Karpas-422 (cell line): ENCODE data around the gene LPAR3. TPM values are rescaled to one million over a fixed set of nuclear protein-coding genes. Genes with fewer than 3 reads are reported as not detected.

Experiments used
- DNase-seq: peaks from one replicate; pipeline ENCODE4 v3.0.0-alpha.2; 2015
- H2AFZ ChIP-seq: fragments of 200-600 bp; sonication (generic); 2 replicates; pipeline ENCODE4 v1.6.1; 2014; ENCODE audit warnings: antibody characterized with exemption, low read length, mixed read lengths
- H3K27ac ChIP-seq: fragments of 200-600 bp; sonication (generic); 2 replicates; pipeline ENCODE4 v1.5.1; 2014; ENCODE audit warnings: mild to moderate bottlenecking, low read length, moderate library complexity
- H3K27me3 ChIP-seq: fragments of 200-600 bp; sonication (generic); 2 replicates; pipeline ENCODE4 v1.6.1; 2014; ENCODE audit warnings: low read length, mixed read lengths
- H3K36me3 ChIP-seq: fragments of 200-600 bp; sonication (generic); 2 replicates; pipeline ENCODE4 v1.6.1; 2014; ENCODE audit warnings: low read length, mixed read lengths; ENCODE audit not compliant: insufficient read depth
- H3K4me1 ChIP-seq: fragments of 200-600 bp; sonication (generic); 2 replicates; pipeline ENCODE4 v1.6.1; 2014; ENCODE audit warnings: mild to moderate bottlenecking, low read length, mixed read lengths
- H3K4me2 ChIP-seq: fragments of 200-600 bp; sonication (generic); 2 replicates; pipeline ENCODE4 v1.6.1; 2014; ENCODE audit warnings: low read length, low read depth, mild to moderate bottlenecking; ENCODE audit not compliant: poor library complexity, severe bottlenecking
- H3K4me3 ChIP-seq: fragments of 200-600 bp; sonication (generic); 2 replicates; pipeline ENCODE4 v1.5.1; 2014; ENCODE audit warnings: mild to moderate bottlenecking, antibody characterized with exemption, low read length, mixed read lengths
- H3K79me2 ChIP-seq: fragments of 200-600 bp; sonication (generic); 2 replicates; pipeline ENCODE4 v1.6.1; 2014; ENCODE audit warnings: mild to moderate bottlenecking, low read length, mixed read lengths
- H3K9ac ChIP-seq: fragments of 200-600 bp; sonication (generic); 2 replicates; pipeline ENCODE4 v1.6.0; 2014; ENCODE audit warnings: low read length
- H3K9me2 ChIP-seq: fragments of 200-600 bp; sonication (generic), shearing (Covaris generic); replicated peaks from 2 replicates; pipeline ENCODE4 v1.6.0; 2014; ENCODE audit warnings: mild to moderate bottlenecking, low read length, moderate library complexity; ENCODE audit not compliant: insufficient read depth
- H3K9me3 ChIP-seq: fragments of 300-700, 200-600 bp; sonication (generic); 2 replicates; pipeline ENCODE4 v1.6.1; 2014; ENCODE audit warnings: low read length, mixed read lengths
- H4K20me1 ChIP-seq: fragments of 200-600 bp; sonication (generic); 2 replicates; pipeline ENCODE4 v1.6.1; 2014; ENCODE audit warnings: mild to moderate bottlenecking, antibody characterized with exemption, low read length, low read depth; ENCODE audit not compliant: insufficient read depth
- total RNA-seq: library from RNA; depleted of rRNA; stranded (reverse); fragments of >200 nt; shearing (Covaris generic); gene quantifications from 2 replicates; pipeline ENCODE4 v1.2.3, GENCODE V29; 2014; ENCODE audit warnings: low replicate concordance

The LPAR3 gene
- total RNA-seq, 1 experiment from 2014 or later, result not detected

DNA sequence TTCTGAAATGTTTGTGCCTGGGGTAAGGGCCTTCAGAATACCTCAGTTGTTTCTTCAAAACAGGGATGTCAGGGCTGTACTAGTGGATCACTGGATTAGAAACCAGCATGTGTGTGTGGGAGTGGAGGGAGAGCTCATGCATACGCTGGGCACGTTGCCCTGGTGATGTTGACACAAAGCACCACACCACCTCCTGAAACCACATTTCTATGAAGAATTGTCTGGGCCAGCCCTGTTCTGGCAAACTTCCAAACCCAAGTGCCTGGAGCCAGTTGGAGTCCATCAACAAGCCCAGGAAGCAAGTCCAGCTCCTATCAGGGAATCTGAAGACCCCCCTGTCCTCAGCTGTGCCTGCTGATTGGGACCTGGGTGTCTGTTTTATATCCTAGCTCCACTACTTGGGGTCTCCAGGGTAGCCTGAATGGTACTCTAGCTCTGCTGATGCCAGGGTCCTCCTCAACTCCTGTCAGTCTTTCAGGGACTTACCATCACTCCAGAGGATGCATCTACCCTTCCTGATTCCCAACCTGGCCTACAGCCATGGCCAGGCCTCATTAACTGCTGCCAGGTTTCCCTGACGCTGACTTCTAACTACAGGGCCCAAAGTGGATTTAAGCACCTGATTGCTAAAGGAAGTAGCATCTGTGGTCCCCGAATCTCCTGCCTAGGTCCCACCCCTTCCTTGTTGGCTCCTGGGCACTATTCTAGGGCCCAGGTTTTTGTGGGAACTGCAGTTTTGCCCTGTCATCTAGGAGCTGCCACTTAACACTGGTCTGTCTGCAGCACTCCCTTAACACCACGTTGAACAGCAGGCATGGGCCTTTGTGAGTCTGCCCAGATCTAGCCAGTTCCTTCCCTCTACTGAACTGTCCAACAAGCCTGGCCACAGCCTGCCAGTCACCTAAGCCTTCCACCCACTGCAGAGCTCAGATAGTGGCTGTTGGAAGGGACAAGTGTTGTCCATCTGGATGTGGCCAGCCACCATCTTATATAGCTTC, 45.5 kb downstream of the LPAR3 start:
- no peak overlapping the region for H3K9ac ChIP-seq
- no peaks in the 10 kb centered on the region for H3K9me3 ChIP-seq
- no peaks in the 10 kb centered on the region for H4K20me1 ChIP-seq
- no peak overlapping the region for H3K4me3 ChIP-seq
- no peaks in the 10 kb centered on the region for H3K27me3 ChIP-seq
- no peak overlapping the region for H3K4me2 ChIP-seq
- no peak overlapping the region for H2AFZ ChIP-seq
- no peaks in the 10 kb centered on the region for H3K79me2 ChIP-seq
- no peaks in the 10 kb centered on the region for H3K9me2 ChIP-seq
- no peaks in the 10 kb centered on the region for H3K4me1 ChIP-seq
- no peak for DNase-seq
- H3K36me3 ChIP-seq, result no peaks in the 10 kb centered on the region
- H3K27ac ChIP-seq, result no peak overlapping the region

DNA sequence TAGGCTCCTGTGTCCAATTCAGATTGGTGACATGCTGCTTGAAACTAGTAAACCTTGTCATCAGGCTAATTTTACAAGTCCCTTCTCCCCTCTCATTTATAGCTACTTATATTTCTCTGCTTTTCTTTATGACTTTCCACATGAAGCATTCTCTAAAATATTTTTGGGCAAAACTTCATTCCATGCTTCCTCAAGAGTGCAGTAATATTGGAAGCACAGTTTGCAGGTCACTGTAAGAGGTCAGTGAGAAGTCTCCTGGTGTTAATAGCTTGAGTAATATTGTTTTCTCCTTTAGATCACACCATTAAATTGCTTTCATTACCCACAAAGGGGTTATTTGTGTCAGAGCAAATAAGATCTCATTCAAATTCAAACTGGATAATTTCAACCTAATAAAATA, 46.6 kb downstream of the LPAR3 start:
- Histone ChIP-seq H3K9ac (no peak overlapping the region), H2AFZ (no peak overlapping the region), H4K20me1 (no peaks in the 10 kb centered on the region), H3K4me3 (no peak overlapping the region), H3K9me3 (no peaks in the 10 kb centered on the region), H3K4me1 (no peaks in the 10 kb centered on the region), H3K9me2 (no peaks in the 10 kb centered on the region), H3K79me2 (no peaks in the 10 kb centered on the region), H3K36me3 (no peaks in the 10 kb centered on the region), H3K27ac (no peak overlapping the region), H3K27me3 (no peaks in the 10 kb centered on the region), H3K4me2 (no peak overlapping the region)
- DNase-seq, result no peak

DNA sequence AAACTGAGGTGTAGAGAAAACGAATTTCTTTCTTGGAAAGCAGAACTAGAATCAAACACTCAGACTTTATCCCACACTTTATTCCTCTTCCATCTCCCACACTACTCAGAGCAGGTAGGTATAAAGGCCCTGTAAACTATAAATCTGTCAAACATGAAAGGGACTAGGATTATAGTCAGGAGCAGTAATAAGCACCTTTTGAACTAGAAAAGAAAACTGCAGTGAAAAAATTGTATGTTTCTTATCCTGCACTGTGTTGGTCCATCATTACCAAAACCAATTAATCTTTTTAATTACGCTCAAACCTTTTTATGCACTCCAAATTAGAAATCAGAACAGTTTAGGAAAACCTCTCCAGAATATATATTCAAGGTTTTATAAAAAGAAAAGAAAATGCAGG, 47.6 kb downstream of the LPAR3 start:
- no peaks in the 10 kb centered on the region for H4K20me1 ChIP-seq
- H3K27me3 ChIP-seq, result no peaks in the 10 kb centered on the region
- no peak overlapping the region for H2AFZ ChIP-seq
- H3K36me3 ChIP-seq, result no peaks in the 10 kb centered on the region
- H3K4me1 ChIP-seq, result no peaks in the 10 kb centered on the region
- H3K9me3 ChIP-seq, result no peaks in the 10 kb centered on the region
- no peak overlapping the region for H3K9ac ChIP-seq
- no peak overlapping the region for H3K27ac ChIP-seq
- H3K79me2 ChIP-seq, result no peaks in the 10 kb centered on the region
- H3K9me2 ChIP-seq, result no peaks in the 10 kb centered on the region
- H3K4me3 ChIP-seq, result no peak overlapping the region
- H3K4me2 ChIP-seq, result no peak overlapping the region
- DNase-seq, result no peak

DNA sequence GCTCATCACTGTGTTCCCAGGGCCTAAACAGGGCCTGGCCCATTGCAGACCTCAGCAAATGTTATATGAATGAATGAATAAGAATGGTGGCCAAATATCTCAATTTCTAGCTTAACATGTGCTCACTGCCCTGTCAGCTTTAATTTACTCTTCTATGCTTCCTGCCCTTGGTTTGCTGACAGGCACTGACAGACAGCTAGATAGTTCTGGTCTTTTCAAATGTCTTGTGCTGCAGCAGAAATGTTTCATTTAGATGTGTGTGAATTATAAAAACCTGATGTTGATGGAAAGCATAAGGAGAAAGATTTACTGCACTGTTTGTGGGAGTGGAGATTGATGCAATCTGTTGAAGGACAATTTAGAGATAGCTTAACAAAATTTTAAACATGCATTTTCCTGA, 48.9 kb downstream of the LPAR3 start:
- H3K27ac ChIP-seq, result no peak overlapping the region
- DNase-seq, result no peak
- H4K20me1 ChIP-seq, result no peaks in the 10 kb centered on the region
- H3K4me3 ChIP-seq, result no peak overlapping the region
- H2AFZ ChIP-seq, result no peak overlapping the region
- H3K9me3 ChIP-seq, result no peaks in the 10 kb centered on the region
- no peaks in the 10 kb centered on the region for H3K27me3 ChIP-seq
- no peak overlapping the region for H3K9ac ChIP-seq
- H3K9me2 ChIP-seq, result no peaks in the 10 kb centered on the region
- H3K4me2 ChIP-seq, result no peak overlapping the region
- H3K4me1 ChIP-seq, result no peaks in the 10 kb centered on the region
- H3K36me3 ChIP-seq, result no peaks in the 10 kb centered on the region
- H3K79me2 ChIP-seq, result no peaks in the 10 kb centered on the region

DNA sequence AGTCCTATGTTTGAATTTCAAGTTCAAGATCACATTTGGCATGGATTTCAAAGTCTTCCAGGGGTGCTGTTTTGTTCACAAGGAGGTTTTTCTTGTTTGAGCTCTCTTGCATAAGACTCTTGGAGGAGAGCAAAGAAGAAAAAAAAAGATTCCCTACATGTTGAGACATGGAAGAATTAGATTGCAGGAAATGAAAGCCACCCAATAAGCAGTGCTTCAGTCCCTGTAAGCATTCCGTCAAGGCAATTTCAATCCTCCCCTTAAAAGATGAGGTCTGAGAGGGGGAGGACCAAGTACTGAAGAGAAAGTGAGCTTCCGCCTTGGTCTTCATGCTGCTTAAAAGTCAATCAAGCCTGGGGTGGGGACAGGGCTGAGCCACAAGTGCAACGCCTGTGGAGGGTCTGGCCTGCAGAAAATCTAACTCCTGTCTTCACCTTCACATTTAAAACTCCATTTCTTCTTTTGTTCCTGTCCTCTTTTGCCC, 50.2 kb downstream of the LPAR3 start:
- Histone ChIP-seq H3K27ac (no peak overlapping the region), H3K4me1 (no peaks in the 10 kb centered on the region), H3K4me2 (no peak overlapping the region), H3K9ac (no peak overlapping the region), H2AFZ (no peak overlapping the region), H3K9me2 (no peaks in the 10 kb centered on the region), H3K4me3 (no peak overlapping the region), H3K36me3 (no peaks in the 10 kb centered on the region), H3K9me3 (no peaks in the 10 kb centered on the region), H4K20me1 (no peaks in the 10 kb centered on the region), H3K27me3 (no peaks in the 10 kb centered on the region), H3K79me2 (no peaks in the 10 kb centered on the region)
- DNase-seq, result no peak

DNA sequence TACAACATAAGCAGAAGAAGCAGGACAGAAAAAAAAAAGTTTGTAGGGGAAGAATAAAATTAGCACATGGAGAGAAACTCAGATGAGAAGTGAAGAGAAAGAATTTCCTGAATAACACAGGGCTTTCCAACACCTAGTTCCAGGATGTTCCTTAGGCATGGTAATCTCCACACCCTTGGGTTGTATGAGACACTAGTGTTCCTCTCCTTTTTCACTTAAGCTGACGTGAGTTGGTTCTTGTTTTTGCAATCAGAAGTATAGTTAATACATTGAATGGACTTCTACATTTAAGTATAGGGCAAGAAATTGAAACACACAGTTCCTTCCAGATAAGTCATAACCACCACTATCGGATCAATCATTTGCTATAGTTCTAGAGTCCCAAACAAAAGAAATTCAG, 51.0 kb downstream of the LPAR3 start:
- no peaks in the 10 kb centered on the region for H3K9me2 ChIP-seq
- H2AFZ ChIP-seq, result no peak overlapping the region
- no peaks in the 10 kb centered on the region for H3K79me2 ChIP-seq
- no peaks in the 10 kb centered on the region for H3K27me3 ChIP-seq
- no peaks in the 10 kb centered on the region for H4K20me1 ChIP-seq
- no peak for DNase-seq
- H3K9ac ChIP-seq, result no peak overlapping the region
- H3K36me3 ChIP-seq, result no peaks in the 10 kb centered on the region
- no peaks in the 10 kb centered on the region for H3K4me1 ChIP-seq
- no peaks in the 10 kb centered on the region for H3K9me3 ChIP-seq
- H3K4me2 ChIP-seq, result no peak overlapping the region
- H3K4me3 ChIP-seq, result no peak overlapping the region
- no peak overlapping the region for H3K27ac ChIP-seq

DNA sequence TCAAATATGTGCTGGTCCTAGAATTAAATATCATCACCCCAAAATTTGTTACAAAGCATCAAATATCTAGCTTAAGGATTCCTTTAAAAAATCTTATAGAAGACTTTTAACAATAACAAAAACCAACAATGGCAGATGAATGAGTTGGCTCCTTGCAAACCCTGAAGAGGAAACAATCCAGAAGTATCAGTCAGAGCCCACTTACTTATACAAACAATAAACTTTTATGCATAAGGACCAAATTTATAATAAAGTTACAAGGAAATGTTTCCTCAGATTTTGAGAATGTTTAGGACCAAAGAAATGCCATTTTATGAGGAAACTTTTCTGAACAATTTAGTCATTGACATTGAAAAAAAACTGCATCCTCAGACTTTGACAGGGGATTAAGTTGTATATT, 52.7 kb downstream of the LPAR3 start:
- no peak for DNase-seq
- no peaks in the 10 kb centered on the region for H3K4me1 ChIP-seq
- H3K27ac ChIP-seq, result no peak overlapping the region
- no peak overlapping the region for H2AFZ ChIP-seq
- no peaks in the 10 kb centered on the region for H3K79me2 ChIP-seq
- no peak overlapping the region for H3K9ac ChIP-seq
- H3K9me2 ChIP-seq, result no peaks in the 10 kb centered on the region
- no peaks in the 10 kb centered on the region for H4K20me1 ChIP-seq
- no peak overlapping the region for H3K4me3 ChIP-seq
- H3K4me2 ChIP-seq, result no peak overlapping the region
- no peaks in the 10 kb centered on the region for H3K36me3 ChIP-seq
- no peaks in the 10 kb centered on the region for H3K27me3 ChIP-seq
- no peaks in the 10 kb centered on the region for H3K9me3 ChIP-seq

DNA sequence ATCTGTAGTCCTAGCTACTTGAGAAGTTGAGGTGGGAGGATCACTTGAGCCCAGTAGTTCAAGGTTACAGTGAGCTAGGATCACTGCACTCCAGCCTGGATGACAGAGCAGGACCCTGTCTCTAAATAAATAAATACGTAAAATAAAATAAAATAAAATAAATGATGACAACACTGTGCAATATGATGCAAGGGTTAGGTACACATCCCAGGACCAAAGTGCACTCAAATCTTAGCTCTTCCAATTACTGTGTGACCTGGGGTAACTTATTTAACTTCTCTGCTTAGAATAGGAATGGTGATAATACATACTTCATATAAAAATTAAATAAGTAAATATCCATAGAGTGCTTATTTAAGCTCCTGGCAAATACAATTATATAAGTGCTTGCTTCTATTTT, 53.5 kb downstream of the LPAR3 start:
- Histone ChIP-seq H2AFZ (no peak overlapping the region), H3K4me2 (no peak overlapping the region)

More for the DNA sequence above, 53.5 kb downstream of the LPAR3 start:
- Histone ChIP-seq H3K4me1 (no peaks in the 10 kb centered on the region), H3K36me3 (no peaks in the 10 kb centered on the region), H4K20me1 (no peaks in the 10 kb centered on the region), H3K4me3 (no peak overlapping the region), H3K9me2 (no peaks in the 10 kb centered on the region), H3K27ac (no peak overlapping the region), H3K27me3 (no peaks in the 10 kb centered on the region), H3K9me3 (no peaks in the 10 kb centered on the region), H3K9ac (no peak overlapping the region), H3K79me2 (no peaks in the 10 kb centered on the region)
- DNase-seq, result no peak
